VCaP (cell line): ENCODE data around the gene POU2AF3.
A peak's percentile ranks its signal among the peaks of the same experiment; 100 is the strongest.

Source experiments
- H3K27ac ChIP-seq: fragments of 450-650 bp; 2 replicates; pipeline ENCODE4 v1.5.1; 2017
- CTCF ChIP-seq: fragments of 450-650 bp; conservative IDR thresholded peaks from 2 replicates; pipeline ENCODE4 v1.5.1; 2017; ENCODE audit warnings: mild to moderate bottlenecking, moderate library complexity

The POU2AF3 gene

GRCh38 chr11:111349191-111349695 lies 50.9 kb downstream of the POU2AF3 start:
- no peak for TF ChIP-seq CTCF
- H3K27ac ChIP-seq: no peak overlapping the region

- H3K27ac ChIP-seq: peak overlapping the region; percentile 72
- no peak for TF ChIP-seq CTCF
These were observed 52.5 kb downstream of the POU2AF3 start for GRCh38 chr11:111350811-111351210.

- H3K27ac ChIP-seq: peak overlapping the region; percentile 72
- no peak for TF ChIP-seq CTCF
These were observed 53.2 kb downstream of the POU2AF3 start for GRCh38 chr11:111351374-111352055.

GRCh38 chr11:111352231-111352746 lies 53.9 kb downstream of the POU2AF3 start:
- no peak for TF ChIP-seq CTCF
- H3K27ac ChIP-seq: peak overlapping the region; percentile 72

GRCh38 chr11:111352935-111353710 lies 54.8 kb downstream of the POU2AF3 start:
- H3K27ac ChIP-seq: peak overlapping the region; percentile 72
- no peak for TF ChIP-seq CTCF

- TF ChIP-seq CTCF: no peak
- peak overlapping the region; percentile 72 for H3K27ac ChIP-seq
These were observed 55.6 kb downstream of the POU2AF3 start for GRCh38 chr11:111353776-111354600.

- H3K27ac ChIP-seq: peak overlapping the region; percentile 72; the same call in 1 of the 2 replicates
- no peak for TF ChIP-seq CTCF
These were observed 56.2 kb downstream of the POU2AF3 start for GRCh38 chr11:111354601-111354891.
